HG02642 (cell line): ENCODE data around the gene CREB3L2.
"Not testable (repeated sequence)": the region's sequence is repeated elsewhere in the genome, so short reads cannot be mapped to it uniquely, and the experiment has no call there.

Source experiments
- ATAC-seq: cut with Tn5 transposase; IDR thresholded peaks from one replicate; pipeline ENCODE4 v1.9.1; 2021; ENCODE audit warnings: mild to moderate bottlenecking; ENCODE audit not compliant: unreplicated experiment, poor library complexity

Gene CREB3L2

DNA sequence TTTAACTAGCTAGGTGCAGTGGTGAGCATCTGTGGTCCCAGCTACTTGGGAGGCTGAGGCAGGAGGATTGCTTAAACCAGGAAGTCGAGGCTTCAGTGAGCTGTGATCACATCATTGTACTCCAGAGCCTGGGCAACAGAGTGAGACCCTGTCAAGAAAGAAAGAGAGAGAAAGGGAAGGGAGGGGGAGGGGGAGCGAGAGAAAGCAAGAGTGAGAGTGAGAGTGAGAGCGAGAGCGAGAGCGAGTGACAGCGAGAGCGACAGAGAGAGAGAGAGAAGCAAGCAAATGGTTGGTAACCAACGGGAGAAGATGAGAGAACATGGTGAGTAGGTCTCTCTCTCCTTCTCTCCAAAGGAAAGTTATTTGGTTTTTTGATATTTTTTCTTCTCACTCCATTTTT lies 85.3 kb downstream of the CREB3L2 start:
- ATAC-seq, result no peak

DNA sequence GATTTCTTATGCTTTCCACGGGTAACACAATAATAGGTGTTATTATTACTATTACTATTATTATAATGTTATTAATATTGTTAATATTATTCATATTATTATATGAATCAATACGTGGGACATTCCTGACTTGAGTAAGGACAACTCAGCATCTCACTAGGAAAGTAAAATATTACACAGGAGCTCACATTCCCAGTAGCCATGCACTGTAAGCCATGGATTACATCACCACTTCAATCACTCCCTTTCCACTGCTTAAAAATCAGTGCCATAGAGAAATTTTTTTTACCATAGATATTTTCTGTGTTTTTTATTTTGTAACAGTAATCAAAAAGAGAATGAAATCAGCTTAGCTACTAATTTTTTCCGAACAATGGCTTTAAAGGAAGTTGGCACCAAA lies 86.6 kb downstream of the CREB3L2 start:
- ATAC-seq, result no peak

- no peak for ATAC-seq
Observed at GRCh38 chr7:137913985-137914384, 87.9 kb downstream of the CREB3L2 start.

GRCh38 chr7:137909042-137909441 lies 92.8 kb downstream of the CREB3L2 start:
- ATAC-seq, result no peak

GRCh38 chr7:137908106-137908505 lies 93.8 kb downstream of the CREB3L2 start:
- ATAC-seq, result no peak

DNA sequence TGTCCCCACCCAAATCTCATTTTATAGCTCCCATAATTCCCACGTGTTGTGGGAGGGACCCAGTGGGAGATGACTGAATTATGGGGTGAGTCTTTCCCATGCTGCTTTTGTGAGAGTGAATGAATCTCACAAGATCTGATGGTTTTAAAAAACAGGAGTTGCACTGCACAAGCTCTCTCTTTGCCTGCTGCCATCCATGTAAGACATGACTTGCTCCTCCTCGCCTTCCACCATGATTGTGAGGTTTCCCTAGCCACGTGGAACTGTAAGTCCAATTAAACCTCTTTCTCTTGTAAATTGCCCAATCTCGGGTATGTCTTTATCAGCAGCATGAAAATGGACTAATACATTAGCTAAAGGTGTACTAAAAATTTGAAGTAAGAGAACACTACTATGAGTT lies 95.2 kb downstream of the CREB3L2 start:
- ATAC-seq, result not testable (repeated sequence)

- ATAC-seq, result no peak
Observed at GRCh38 chr7:137904833-137905232, 97.1 kb downstream of the CREB3L2 start.

- peak; percentile 66 for ATAC-seq
Observed at GRCh38 chr7:137903382-137904169, 98.3 kb downstream of the CREB3L2 start.

DNA sequence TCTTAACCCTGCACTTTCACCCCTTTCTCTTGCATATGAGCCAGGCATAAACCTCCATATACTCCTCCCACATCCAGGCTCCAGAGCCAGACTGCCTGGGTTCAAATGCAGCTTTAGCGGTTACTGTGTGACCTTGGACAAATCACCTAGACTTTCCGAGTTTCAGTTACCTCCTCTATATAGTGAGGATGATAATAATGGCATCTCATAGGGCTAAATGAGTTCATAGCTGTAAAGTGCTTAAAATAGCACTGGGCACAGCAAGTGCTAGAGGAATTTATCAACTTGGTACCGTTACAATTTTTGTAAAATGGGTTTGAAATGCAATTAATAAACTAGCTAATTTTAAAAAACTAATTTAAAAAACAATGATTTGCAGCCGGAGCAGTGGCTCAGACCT lies 101.7 kb downstream of the CREB3L2 start:
- ATAC-seq, result no peak

DNA sequence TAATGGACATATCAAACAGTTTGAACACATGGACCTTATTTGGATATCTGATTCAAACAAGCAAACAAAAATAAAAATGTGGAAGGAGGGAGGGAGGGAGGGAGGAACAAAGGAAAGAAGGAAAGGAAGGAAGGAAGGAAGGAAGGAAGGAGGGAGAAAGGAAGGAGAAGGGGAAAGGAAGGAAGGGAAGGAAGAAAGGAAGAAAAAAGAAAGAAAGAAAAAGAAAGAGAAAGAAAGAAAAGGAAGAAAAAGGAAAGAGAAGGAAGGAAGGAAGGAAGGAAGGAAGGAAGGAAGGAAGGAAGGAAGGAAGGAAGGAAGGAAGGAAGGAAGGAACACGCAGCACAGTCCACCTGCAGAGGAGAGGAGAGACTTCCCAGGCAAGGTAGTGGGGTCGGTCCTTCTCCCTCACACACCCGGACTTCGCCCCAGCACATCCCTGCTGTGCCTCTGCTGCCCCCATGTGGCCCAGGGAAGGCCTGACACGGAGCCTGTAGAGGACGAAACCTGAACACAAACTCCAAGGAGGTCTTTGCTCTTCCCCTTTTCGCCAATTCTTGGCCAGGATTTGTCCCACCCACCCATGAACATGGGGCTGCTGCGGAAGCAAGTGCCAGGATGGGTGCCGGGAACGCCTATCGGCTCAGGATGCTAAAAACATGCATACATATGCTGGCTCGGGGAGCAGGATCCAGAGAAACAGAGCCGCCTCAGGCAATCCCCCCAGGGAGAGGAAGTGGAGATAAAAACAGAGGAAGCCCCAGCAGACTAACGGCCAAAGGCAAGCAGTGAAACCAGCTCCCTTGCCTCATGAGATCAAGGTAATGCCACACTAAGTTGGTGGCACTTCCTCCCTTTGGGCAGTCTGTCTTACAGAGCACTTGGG lies 102.8 kb downstream of the CREB3L2 start:
- peak; percentile 75 for ATAC-seq

DNA sequence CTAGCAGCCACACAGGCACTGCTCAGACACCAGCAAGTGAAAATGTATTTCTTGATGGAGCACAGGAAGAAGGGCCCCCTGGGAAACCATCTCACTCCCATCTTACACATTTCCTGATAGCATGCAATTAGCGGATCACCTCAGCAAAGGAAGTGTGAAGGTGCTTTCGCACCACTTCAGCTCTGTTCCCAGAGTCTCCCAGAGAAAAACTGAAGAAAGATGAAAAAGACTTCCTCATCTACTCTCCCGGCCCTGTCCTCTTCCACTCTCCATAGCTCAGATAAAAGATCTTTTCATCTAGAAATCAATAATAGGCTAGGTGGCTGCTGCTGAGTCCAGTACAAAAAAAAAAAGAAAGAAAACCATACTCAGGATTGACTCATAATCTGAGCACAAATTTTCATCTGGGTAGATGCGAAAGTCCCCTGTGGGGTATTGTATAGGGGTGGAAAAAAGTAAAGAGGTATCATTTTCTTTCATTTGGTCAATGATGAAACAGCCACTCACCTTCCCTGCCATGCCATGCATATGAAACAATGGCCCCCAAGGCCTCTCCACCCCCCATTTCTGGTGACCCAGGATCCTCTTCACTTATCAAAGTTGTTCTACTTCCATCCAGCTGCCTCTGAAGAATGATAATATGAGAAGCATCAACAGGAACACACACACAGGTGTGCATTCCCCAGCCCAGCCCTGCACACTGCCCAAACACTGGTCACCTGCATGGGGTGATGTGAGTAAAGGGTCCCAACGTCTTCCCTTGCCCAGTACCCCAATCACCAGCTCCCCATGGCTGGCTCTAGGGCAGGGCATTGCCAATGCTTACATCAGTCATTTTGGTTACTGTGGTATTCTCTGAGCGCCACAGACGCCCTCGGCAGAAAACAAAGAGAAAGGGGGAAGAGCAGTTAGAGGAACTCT lies 106.3 kb downstream of the CREB3L2 start:
- ATAC-seq, result peak; percentile 77

GRCh38 chr7:137893143-137893742 lies 108.6 kb downstream of the CREB3L2 start:
- ATAC-seq, result no peak

GRCh38 chr7:137891016-137891655 lies 110.8 kb downstream of the CREB3L2 start:
- no peak for ATAC-seq

DNA sequence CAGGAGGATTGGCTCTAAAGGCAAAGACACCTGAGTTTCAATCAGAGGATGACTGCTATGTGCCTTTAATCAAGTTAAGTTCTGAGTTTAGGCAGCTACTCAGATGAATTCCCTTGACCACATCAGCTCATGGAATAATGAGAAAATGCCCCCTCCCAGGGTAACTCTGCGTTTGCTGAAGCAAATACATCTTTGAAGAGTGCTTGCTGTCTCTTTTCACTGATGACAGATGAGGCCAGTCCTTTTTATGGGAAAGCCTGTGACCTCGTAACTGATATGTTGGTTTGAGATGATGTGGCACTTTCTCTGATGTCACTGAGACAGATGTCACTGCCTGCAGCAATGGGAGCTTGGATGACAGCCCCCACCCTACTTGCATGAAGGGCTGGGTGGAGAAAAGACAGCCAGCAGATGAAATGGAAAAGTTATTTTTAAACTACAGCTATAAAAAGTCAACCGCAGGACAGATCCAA lies 111.4 kb downstream of the CREB3L2 start:
- ATAC-seq, result no peak

GRCh38 chr7:137888241-137888640 lies 113.6 kb downstream of the CREB3L2 start:
- ATAC-seq, result no peak

DNA sequence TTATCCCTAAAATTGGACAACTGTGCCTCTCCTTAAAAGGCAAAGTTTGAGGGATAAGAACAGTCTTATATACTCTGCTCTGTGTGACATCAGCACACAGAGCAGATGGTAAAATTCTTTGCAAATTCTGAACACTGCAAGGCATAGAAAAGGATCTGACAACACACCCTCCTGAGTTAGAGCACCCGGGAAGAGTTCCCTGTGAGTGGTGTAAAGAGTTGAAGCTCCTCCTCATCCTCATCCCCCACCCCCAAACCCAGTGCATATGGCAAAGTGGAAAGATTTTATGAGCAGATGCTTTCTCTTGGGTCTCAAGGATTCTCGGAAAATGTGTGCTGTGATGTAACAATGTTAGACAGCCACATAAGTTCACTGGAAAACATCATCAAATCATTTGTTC lies 115.1 kb downstream of the CREB3L2 start:
- no peak for ATAC-seq

DNA sequence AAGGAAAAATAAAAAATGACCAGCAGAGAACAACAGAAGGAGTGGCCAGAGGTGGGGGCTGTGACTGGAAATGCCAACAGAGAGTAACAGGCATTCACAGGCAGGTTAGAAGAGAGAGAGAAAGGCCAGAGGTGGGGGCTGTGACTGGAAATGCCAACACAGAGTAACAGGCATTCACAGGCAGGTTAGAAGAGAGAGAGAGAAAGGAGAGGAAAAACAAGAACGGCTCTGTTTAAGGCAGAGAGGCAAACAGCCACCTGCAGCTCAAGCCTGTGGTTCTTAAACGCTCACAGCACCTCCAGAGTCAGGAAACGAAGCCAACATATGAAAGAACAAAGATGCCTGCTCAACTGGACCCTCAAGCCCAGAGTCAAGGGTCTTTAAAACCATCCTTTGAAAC lies 115.6 kb downstream of the CREB3L2 start:
- ATAC-seq, result no peak

DNA sequence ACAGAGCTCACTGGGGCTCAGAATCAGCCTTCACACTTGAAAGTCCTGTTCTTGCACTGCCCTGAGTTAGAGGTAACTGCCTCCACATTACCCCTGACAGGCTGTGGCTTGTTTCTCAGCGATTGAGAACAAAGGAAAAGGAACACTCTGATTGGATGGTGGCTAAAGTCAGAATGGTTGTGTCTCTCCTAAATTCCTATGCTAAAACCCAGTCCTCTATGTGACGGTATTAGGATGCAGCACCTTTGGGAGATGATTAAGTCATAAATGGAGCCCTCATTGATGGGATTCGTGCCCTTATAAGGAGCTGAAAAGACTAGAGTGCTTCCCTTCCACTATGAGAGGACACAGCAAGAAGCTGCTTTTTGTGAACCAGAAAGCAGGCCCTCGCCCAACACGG lies 116.2 kb downstream of the CREB3L2 start:
- ATAC-seq, result no peak

DNA sequence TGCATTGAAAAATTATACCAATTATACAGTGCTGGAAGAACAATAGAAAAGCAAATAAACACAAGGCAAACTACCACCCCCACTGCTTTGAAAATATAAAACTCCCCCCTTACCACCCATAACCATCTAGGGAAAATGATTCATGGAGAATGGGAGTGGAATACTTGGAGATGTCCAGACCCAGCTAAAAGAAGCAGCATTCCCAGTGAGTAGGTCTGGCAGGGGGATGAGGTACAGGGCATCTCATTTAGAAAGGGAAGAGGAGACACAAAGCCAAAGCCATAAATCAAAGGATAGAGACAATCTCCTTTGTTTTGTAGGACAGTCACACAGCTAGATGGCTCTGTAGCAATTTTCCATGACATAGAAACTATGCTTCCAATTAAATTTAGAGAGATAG lies 119.1 kb downstream of the CREB3L2 start:
- ATAC-seq, result no peak
